ENCODE results near the gene PTPRJ. TPM values are rescaled to one million over a fixed set of nuclear protein-coding genes. Genes with fewer than 3 reads are reported as not detected.

The PTPRJ gene
- total and polyA plus RNA-seq, 2 donors (not counting 3 experiments of a cell fraction or from before 2014, with no cell fraction given), result 3.1 to 7.7 TPM

- no peak overlapping the region for H3K9ac ChIP-seq (replicated peaks; ENCODE audit: extremely low read depth, insufficient read depth, low read length)
- BruUV-seq (replicated peaks), result no TSS peak
- no peaks in the 10 kb centered on the region for H3K9me1 ChIP-seq (replicated peaks; ENCODE audit: control insufficient read depth, extremely low read depth, insufficient read depth, low read length)
- H3K27me3 ChIP-seq (ENCODE audit: control insufficient read depth in 2 of 2, insufficient read depth in 2 of 2, low read length in 2 of 2), result no peaks in the 10 kb centered on the region
- dilution Hi-C loops (cut with MboI; ENCODE audit: extremely low pct_ligation_motif_present, low sequenced_read_pairs), result no loop called here
- no peaks in the 10 kb centered on the region for H4K20me1 ChIP-seq (replicated peaks; ENCODE audit: control insufficient read depth, extremely low read depth, insufficient read depth, low read length)
- intact Hi-C loops (cut with micrococcal nuclease), result no loop called here
- H3K36me3 ChIP-seq (ENCODE audit: control insufficient read depth in 2 of 2, extremely low read depth in 1 of 2, insufficient read depth in 2 of 2, low read length in 2 of 2), result no peaks in the 10 kb centered on the region
- DNase-seq (ENCODE audit: low read depth, low spot score), result no peak
- no peaks in the 10 kb centered on the region for H3K4me1 ChIP-seq (ENCODE audit: control insufficient read depth, extremely low read depth, insufficient read depth, low read length)
- FAIRE-seq, result no peak
- no peak for TF ChIP-seq POLR2A (IDR thresholded peaks at IDR 0.05; ENCODE audit: low read depth, low read length)
- TF ChIP-seq MYC (IDR thresholded peaks at IDR 0.05; ENCODE audit: low read depth, low read length), result no peak
- TF ChIP-seq EZH2 (IDR thresholded peaks at IDR 0.05; ENCODE audit: borderline replicate concordance, low read depth, low read length, severe bottlenecking), result no peak
- no peak for TF ChIP-seq GATA2 (IDR thresholded peaks at IDR 0.05; ENCODE audit: insufficient read depth, insufficient read length, low read depth, low read length)
- no peak for TF ChIP-seq JUN (IDR thresholded peaks at IDR 0.05; ENCODE audit: borderline replicate concordance, insufficient read depth, insufficient read length, low read depth)
- TF ChIP-seq CTCF (IDR thresholded peaks at IDR 0.05; ENCODE audit: extremely low read depth in 1 of 2, insufficient read depth in 1 of 2, low read depth in 1 of 2, low read length in 2 of 2), result no peak
- no peak for TF ChIP-seq FOS (IDR thresholded peaks at IDR 0.05; ENCODE audit: borderline replicate concordance, insufficient read depth, low read length)
- no peak for TF ChIP-seq POLR2AphosphoS5 (IDR thresholded peaks at IDR 0.05; ENCODE audit: insufficient read depth, low read depth, low read length)
- no peak for TF ChIP-seq MAX (IDR thresholded peaks at IDR 0.05; ENCODE audit: insufficient read depth, insufficient read length)
- POLR2A ChIA-PET, result interaction anchor here (1.1 kb wide), 1 partner anchor 14 kb away, joined by 4 read pairs; no protein-coding TSS in a partner anchor
- no peak overlapping the region for H3K27ac ChIP-seq (ENCODE audit: insufficient read depth, low read depth, low read length)
- H3K79me2 ChIP-seq (ENCODE audit: control insufficient read depth, insufficient read depth, low read length), result no peaks in the 10 kb centered on the region
- H3K9me3 ChIP-seq (replicated peaks; ENCODE audit: control insufficient read depth, insufficient read depth, low read length), result no peaks in the 10 kb centered on the region
- CTCF ChIA-PET, result interaction anchor here (1.4 to 2.3 kb wide), 2 partner anchors 138 to 140 kb away, joined by 3 to 8 read pairs; no protein-coding TSS in a partner anchor
- H3K4me2 ChIP-seq (ENCODE audit: insufficient read depth, low read length), result no peak overlapping the region
- H3K4me3 ChIP-seq (replicated peaks in 1 of 3; ENCODE audit: insufficient read depth in 1 of 3, low read depth in 1 of 3, low read length in 3 of 3), result no peak overlapping the region
- H2AFZ ChIP-seq (ENCODE audit: low read depth, low read length), result no peak overlapping the region
Measured at GRCh38 chr11:47969401-47969800, 11.0 kb upstream of the PTPRJ start.

Measured in endothelial cell of umbilical vein (primary cell).